ENCODE results near the gene OBSL1. TPM values are rescaled to one million over a fixed set of nuclear protein-coding genes. Genes with fewer than 3 reads are reported as not detected.

OBSL1 gene
- total RNA-seq, 1 experiment from 2014 or later: 25.5 TPM

DNA sequence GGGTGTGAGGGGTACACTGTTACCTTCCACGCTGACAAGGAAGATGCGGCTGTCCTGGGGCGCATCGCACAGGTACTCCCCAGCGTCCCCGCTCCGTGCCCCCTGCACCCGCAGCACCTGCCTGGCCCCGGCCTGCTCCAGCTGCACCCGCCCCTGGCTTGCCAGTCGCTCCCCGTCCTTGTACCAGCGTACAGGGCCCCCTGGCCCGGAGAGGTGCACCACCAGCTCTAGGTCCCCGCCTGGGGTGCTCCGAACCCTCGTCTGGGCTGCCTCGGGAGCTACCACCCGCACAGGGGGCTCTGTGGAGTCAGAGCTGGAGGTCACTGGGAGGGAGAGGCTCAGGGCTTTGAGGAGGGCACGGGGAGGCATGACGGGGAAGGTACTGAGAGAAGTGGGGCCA lies 14.0 kb downstream of the OBSL1 start:
- H3K36me3 ChIP-seq (ENCODE audit: control insufficient read depth, insufficient read depth, low read length): no peaks in the 10 kb centered on the region
- DNase-seq (ENCODE audit: low read depth, low spot score) (no peak), ATAC-seq (no peak)
- ChIA-PET POLR2A (no interaction called here), CTCF (no interaction called here)
- peaks cover 7% of the 10 kb centered on the region for H3K4me1 ChIP-seq (ENCODE audit: control insufficient read depth, insufficient read depth, low read length)
- intact Hi-C loops (cut with micrococcal nuclease; ENCODE audit: unreplicated experiment): no loop called here
- no peak overlapping the region for H3K4me3 ChIP-seq (ENCODE audit: low read depth in 2 of 2, low read length in 2 of 2)
- in situ Hi-C loops (cut with HindIII; ENCODE audit: low pct_unique_long_range_greater_than_20kb, low sequenced_read_pairs): no loop called here
- no peaks in the 10 kb centered on the region for H3K9me3 ChIP-seq (ENCODE audit: control insufficient read depth, insufficient read depth, low read depth, low read length)
- H3K27me3 ChIP-seq (ENCODE audit: control insufficient read depth, insufficient read depth, low read length): no peaks in the 10 kb centered on the region
- no peak overlapping the region for H3K27ac ChIP-seq (ENCODE audit: low read length)
- no TSS peak for BruUV-seq (replicated peaks)
- TF ChIP-seq, protein P1, sequence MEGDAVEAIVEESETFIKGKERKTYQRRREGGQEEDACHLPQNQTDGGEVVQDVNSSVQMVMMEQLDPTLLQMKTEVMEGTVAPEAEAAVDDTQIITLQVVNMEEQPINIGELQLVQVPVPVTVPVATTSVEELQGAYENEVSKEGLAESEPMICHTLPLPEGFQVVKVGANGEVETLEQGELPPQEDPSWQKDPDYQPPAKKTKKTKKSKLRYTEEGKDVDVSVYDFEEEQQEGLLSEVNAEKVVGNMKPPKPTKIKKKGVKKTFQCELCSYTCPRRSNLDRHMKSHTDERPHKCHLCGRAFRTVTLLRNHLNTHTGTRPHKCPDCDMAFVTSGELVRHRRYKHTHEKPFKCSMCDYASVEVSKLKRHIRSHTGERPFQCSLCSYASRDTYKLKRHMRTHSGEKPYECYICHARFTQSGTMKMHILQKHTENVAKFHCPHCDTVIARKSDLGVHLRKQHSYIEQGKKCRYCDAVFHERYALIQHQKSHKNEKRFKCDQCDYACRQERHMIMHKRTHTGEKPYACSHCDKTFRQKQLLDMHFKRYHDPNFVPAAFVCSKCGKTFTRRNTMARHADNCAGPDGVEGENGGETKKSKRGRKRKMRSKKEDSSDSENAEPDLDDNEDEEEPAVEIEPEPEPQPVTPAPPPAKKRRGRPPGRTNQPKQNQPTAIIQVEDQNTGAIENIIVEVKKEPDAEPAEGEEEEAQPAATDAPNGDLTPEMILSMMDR (IDR thresholded peaks at IDR 0.05): no peak
- no peak for TF ChIP-seq TCF7L2 (IDR thresholded peaks at IDR 0.05; ENCODE audit: low read depth, low read length)
- TF ChIP-seq POLR2AphosphoS5 (IDR thresholded peaks at IDR 0.05; ENCODE audit: low read depth, low read length): no peak
- TF ChIP-seq, protein P2, sequence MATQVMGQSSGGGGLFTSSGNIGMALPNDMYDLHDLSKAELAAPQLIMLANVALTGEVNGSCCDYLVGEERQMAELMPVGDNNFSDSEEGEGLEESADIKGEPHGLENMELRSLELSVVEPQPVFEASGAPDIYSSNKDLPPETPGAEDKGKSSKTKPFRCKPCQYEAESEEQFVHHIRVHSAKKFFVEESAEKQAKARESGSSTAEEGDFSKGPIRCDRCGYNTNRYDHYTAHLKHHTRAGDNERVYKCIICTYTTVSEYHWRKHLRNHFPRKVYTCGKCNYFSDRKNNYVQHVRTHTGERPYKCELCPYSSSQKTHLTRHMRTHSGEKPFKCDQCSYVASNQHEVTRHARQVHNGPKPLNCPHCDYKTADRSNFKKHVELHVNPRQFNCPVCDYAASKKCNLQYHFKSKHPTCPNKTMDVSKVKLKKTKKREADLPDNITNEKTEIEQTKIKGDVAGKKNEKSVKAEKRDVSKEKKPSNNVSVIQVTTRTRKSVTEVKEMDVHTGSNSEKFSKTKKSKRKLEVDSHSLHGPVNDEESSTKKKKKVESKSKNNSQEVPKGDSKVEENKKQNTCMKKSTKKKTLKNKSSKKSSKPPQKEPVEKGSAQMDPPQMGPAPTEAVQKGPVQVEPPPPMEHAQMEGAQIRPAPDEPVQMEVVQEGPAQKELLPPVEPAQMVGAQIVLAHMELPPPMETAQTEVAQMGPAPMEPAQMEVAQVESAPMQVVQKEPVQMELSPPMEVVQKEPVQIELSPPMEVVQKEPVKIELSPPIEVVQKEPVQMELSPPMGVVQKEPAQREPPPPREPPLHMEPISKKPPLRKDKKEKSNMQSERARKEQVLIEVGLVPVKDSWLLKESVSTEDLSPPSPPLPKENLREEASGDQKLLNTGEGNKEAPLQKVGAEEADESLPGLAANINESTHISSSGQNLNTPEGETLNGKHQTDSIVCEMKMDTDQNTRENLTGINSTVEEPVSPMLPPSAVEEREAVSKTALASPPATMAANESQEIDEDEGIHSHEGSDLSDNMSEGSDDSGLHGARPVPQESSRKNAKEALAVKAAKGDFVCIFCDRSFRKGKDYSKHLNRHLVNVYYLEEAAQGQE (IDR thresholded peaks at IDR 0.05; ENCODE audit: insufficient read depth in 1 of 2, low read depth in 2 of 2, low read length in 1 of 2): no peak
- no peak for TF ChIP-seq SIN3A (IDR thresholded peaks at IDR 0.05; ENCODE audit: borderline replicate concordance, insufficient read depth, low read depth, low read length)

DNA sequence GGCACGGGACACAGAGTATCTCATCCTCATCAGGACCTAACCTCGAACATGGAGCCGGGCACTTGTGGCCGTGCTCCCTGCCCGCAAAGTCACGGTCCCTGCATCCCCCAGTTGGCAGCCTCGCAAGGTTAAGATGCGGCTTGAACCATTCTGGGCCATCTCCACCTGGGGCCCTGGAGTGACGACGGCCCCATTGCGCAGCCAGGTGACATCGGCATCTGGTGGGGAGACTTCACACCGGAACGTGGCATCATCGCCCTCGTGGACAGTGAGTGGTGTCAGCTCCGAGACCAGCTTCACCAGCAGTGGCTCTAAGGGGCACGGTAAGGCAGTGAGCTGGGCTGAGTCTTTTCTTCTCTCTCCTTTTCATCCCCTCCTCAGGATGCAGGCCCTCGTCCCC lies 14.9 kb downstream of the OBSL1 start:
- TF ChIP-seq TCF7L2 (IDR thresholded peaks at IDR 0.05; ENCODE audit: low read depth, low read length) (no peak), SIN3A (IDR thresholded peaks at IDR 0.05; ENCODE audit: borderline replicate concordance, insufficient read depth, low read depth, low read length) (no peak), POLR2AphosphoS5 (IDR thresholded peaks at IDR 0.05; ENCODE audit: low read depth, low read length) (no peak)
- TF ChIP-seq, protein P2 (IDR thresholded peaks at IDR 0.05; ENCODE audit: insufficient read depth in 1 of 2, low read depth in 2 of 2, low read length in 1 of 2): no peak
- TF ChIP-seq, protein P1 (IDR thresholded peaks at IDR 0.05): no peak
- POLR2A ChIA-PET: no interaction called here
- in situ Hi-C loops (cut with HindIII; ENCODE audit: low pct_unique_long_range_greater_than_20kb, low sequenced_read_pairs) (no loop called here), intact Hi-C loops (cut with micrococcal nuclease; ENCODE audit: unreplicated experiment) (no loop called here)
- no peaks in the 10 kb centered on the region for H3K9me3 ChIP-seq (ENCODE audit: control insufficient read depth, insufficient read depth, low read depth, low read length)
- no peaks in the 10 kb centered on the region for H3K36me3 ChIP-seq (ENCODE audit: control insufficient read depth, insufficient read depth, low read length)
- ATAC-seq (no peak), DNase-seq (ENCODE audit: low read depth, low spot score) (no peak)
- no peaks in the 10 kb centered on the region for H3K27me3 ChIP-seq (ENCODE audit: control insufficient read depth, insufficient read depth, low read length)
- H3K4me3 ChIP-seq (ENCODE audit: low read depth in 2 of 2, low read length in 2 of 2): no peak overlapping the region
- no peak overlapping the region for H3K27ac ChIP-seq (ENCODE audit: low read length)
- peaks cover 6% of the 10 kb centered on the region for H3K4me1 ChIP-seq (ENCODE audit: control insufficient read depth, insufficient read depth, low read length)
- no TSS peak for BruUV-seq (replicated peaks)
- CTCF ChIA-PET: no interaction called here

Measured in Panc1 (cell line).